Neutrophil (primary cell): ENCODE data around the gene HOMEZ.
"Not testable (repeated sequence)": the region's sequence is repeated elsewhere in the genome, so short reads cannot be mapped to it uniquely, and the experiment has no call there.

Experiments
- H3K27ac ChIP-seq: fragments of 200-600 bp; sonication (generic); 2 replicates; pipeline ENCODE4 v1.5.1; 2016; ENCODE audit warnings: mild to moderate bottlenecking, moderate library complexity
- H3K27me3 ChIP-seq: fragments of 200-600 bp; sonication (generic); 2 replicates; pipeline ENCODE4 v1.6.0; 2016; ENCODE audit warnings: mild to moderate bottlenecking
- H3K36me3 ChIP-seq: fragments of 200-600 bp; sonication (generic); 2 replicates; pipeline ENCODE4 v1.5.1; 2017
- H3K4me1 ChIP-seq, 2 experiments: fragments of 200-600 bp in 1 of 2; sonication (generic) in 1 of 2; 1 replicate in 1 of 2; 2 replicates in 1 of 2; pipeline versions ENCODE4 v1.5.1 to v1.6.1; 2013 to 2016; ENCODE audit warnings: low read depth in 1 of 2, low read length in 1 of 2, mild to moderate bottlenecking in 1 of 2, moderate library complexity in 1 of 2; ENCODE audit not compliant: control insufficient read depth in 1 of 2, insufficient read depth in 1 of 2
- H3K4me3 ChIP-seq, 2 experiments: fragments of 200-600 bp in 1 of 2; sonication (generic) in 1 of 2; 1 replicate in 1 of 2; 2 replicates in 1 of 2; pipeline ENCODE4 v1.5.1; 2013 to 2016; ENCODE audit warnings: low read depth in 1 of 2, low read length in 1 of 2, mild to moderate bottlenecking in 1 of 2, moderate library complexity in 1 of 2
- H3K9me3 ChIP-seq: fragments of 200-600 bp; sonication (generic); 2 replicates; pipeline ENCODE4 v1.5.1; 2016
- TF ChIP-seq, protein P1 (sequence below): fragments of 200-600 bp; sonication (generic); IDR thresholded peaks from 2 replicates; pipeline ENCODE4 v1.5.1; 2016; ENCODE audit warnings: antibody characterized with exemption

HOMEZ gene

DNA sequence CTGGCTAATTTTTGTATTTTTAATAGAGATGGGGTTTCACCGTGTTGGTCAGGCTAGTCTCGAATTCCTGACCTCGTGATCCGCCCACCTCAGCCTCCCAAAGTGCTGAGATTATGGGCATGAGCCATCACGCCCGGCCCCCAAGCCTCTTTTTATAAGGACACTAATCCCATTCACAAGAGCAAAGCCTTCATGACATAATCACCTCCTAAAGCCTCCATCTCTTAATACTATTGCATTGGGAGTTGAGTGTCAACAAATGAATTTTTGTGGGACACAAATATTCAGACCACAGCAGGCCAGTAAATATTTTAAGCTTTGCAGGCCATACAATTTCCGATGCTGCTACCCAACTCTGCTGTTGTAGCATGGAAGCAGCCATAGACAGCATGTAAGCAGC lies 37.3 kb downstream of the HOMEZ start:
- H3K4me1 ChIP-seq, result no peaks in the 10 kb centered on the region
- no peak overlapping the region for H3K4me3 ChIP-seq
- H3K9me3 ChIP-seq, result no peaks in the 10 kb centered on the region
- TF ChIP-seq, protein P1, sequence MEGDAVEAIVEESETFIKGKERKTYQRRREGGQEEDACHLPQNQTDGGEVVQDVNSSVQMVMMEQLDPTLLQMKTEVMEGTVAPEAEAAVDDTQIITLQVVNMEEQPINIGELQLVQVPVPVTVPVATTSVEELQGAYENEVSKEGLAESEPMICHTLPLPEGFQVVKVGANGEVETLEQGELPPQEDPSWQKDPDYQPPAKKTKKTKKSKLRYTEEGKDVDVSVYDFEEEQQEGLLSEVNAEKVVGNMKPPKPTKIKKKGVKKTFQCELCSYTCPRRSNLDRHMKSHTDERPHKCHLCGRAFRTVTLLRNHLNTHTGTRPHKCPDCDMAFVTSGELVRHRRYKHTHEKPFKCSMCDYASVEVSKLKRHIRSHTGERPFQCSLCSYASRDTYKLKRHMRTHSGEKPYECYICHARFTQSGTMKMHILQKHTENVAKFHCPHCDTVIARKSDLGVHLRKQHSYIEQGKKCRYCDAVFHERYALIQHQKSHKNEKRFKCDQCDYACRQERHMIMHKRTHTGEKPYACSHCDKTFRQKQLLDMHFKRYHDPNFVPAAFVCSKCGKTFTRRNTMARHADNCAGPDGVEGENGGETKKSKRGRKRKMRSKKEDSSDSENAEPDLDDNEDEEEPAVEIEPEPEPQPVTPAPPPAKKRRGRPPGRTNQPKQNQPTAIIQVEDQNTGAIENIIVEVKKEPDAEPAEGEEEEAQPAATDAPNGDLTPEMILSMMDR, result no peak
- no peaks in the 10 kb centered on the region for H3K27me3 ChIP-seq
- no peaks in the 10 kb centered on the region for H3K36me3 ChIP-seq
- no peak overlapping the region for H3K27ac ChIP-seq

DNA sequence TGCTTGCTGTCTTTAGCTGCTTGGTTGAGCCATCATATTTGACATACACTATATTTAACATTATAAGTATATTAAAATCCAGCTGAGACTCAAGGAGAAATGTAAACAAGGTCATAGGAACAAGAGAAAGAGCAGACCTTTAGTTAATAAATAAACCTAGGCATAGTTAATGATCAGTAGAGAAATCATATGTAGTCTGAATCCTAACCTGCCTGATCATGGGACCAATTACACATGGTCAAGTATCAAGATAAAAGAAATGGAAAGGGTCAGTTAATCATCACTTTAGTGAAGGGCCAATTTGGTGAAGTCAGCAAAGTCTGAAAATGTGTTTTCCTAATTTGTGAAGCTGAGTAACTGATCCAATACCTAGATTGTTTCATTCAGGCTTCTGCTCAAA lies 40.6 kb downstream of the HOMEZ start:
- Histone ChIP-seq H3K9me3 (no peaks in the 10 kb centered on the region), H3K27ac (no peak overlapping the region), H3K27me3 (no peaks in the 10 kb centered on the region), H3K4me1 (no peaks in the 10 kb centered on the region), H3K36me3 (no peaks in the 10 kb centered on the region), H3K4me3 (no peak overlapping the region)
- TF ChIP-seq, protein P1, result no peak

DNA sequence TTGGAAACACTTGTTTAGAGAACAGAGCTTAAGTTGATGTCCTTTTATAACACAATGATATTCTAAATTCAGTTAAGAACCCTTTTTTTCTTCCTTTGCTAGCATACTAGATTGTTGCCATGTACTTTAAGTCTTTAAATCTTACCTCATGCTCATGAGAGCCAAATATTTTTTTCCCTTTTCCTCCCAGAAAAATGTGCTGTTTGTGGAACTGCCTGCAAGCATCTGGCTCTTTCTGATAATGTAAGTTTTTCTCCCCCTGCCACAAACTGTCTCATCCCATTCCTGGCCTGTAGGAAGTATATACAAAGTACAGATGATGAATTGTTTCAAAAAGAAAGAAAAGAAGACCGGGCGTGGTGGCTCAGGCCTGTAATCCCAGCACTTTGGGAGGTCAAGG lies 42.9 kb downstream of the HOMEZ start:
- TF ChIP-seq, protein P1, result no peak
- no peaks in the 10 kb centered on the region for H3K36me3 ChIP-seq
- peaks cover under 1 to 2% of the 10 kb centered on the region in 2 experiments for H3K4me1 ChIP-seq
- no peak overlapping the region for H3K27ac ChIP-seq
- no peaks in the 10 kb centered on the region for H3K27me3 ChIP-seq
- H3K4me3 ChIP-seq, result no peak overlapping the region
- no peaks in the 10 kb centered on the region for H3K9me3 ChIP-seq

DNA sequence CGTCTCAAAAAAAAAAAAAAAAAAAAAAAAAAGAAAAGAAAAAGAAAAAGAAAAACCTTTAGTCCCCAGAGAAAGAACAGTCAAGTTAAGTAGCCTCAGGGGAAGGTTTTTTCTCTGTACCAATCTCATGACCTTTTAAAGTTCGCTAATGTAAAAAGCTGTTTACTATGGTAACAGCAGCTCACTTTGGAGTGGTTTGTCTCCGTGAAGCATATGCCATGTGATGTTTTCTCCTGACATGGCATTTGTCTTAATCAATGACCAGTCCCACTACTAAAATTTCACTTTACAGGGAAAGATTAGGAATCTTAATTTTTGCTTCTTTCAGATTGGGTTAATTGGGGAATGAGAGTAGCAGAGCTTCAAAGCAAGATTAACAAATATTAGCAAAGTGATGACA lies 43.9 kb downstream of the HOMEZ start:
- Histone ChIP-seq H3K4me1 (peaks cover 5 to 10% of the 10 kb centered on the region in 2 experiments), H3K4me3 (no peak overlapping the region), H3K9me3 (no peaks in the 10 kb centered on the region), H3K27ac (no peak overlapping the region), H3K27me3 (no peaks in the 10 kb centered on the region), H3K36me3 (no peaks in the 10 kb centered on the region)
- TF ChIP-seq, protein P1, result no peak

DNA sequence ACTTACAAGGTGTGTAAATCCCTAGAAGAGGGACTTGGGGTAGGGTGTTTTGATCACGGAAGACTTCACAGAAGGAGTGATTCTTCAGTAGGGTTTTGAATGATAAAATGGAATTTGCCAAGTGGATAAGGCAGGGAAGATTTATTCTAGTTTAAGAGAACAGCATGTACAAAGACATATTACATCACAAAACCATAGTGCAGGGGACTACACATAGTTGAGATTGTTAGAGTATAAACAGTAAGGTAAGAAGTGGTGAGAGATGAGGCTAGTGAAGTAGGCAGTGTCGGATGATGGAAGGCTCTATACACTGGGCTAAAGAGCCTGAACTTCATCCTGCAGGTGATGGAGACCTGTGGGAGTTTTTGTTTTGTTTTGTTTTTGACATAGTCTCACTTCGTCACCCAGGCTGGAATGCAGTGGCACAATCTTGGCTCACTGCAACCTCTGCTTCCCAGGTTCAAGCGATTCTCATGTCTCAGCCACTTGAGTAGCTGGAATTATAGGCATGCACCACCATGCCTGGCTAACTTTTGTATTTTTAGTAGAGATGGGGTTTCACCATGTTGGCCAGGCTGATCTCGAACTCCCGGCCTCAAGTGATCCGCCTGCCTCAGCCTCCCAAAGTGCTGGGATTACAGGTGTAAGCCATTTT lies 44.7 kb downstream of the HOMEZ start:
- H3K36me3 ChIP-seq, H3K9me3 ChIP-seq, H3K27ac ChIP-seq: not testable (repeated sequence)

DNA sequence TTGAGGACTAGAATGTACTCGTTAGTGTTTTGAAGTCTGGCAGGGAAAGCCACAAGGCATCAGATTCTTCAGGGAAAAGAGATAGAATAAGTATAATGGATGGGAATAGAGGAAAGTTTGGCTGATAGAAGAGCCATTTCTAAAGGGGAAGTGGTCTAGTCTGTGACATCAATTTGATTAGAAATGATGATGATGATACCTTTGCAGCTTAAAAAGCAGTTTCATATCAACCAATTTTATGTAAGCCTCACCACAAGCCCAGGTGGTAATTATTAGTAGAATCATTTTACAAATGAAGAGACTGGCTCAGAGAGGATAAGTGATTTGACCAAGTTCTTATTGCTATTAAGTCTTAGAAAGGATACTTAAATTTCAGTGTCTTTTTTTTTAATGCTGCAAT lies 45.3 kb downstream of the HOMEZ start:
- H3K4me3 ChIP-seq, result no peak overlapping the region
- TF ChIP-seq, protein P1, result no peak
- peaks cover 5 to 10% of the 10 kb centered on the region in 2 experiments for H3K4me1 ChIP-seq

More for the DNA sequence above, 44.7 kb downstream of the HOMEZ start:
- not testable (repeated sequence) for H3K4me3 ChIP-seq, H3K4me1 ChIP-seq, H3K27me3 ChIP-seq

More for the DNA sequence above, 45.3 kb downstream of the HOMEZ start:
- no peaks in the 10 kb centered on the region for H3K9me3 ChIP-seq
- no peak overlapping the region for H3K27ac ChIP-seq
- H3K27me3 ChIP-seq, result no peaks in the 10 kb centered on the region
- no peaks in the 10 kb centered on the region for H3K36me3 ChIP-seq
